Stimulated activated CD4-positive, alpha-beta T cell treated with anti-CD3 and anti-CD28 coated beads, TNF-alpha, amount 100 ng/mL, for 4 hours (primary cell): ENCODE results near the gene ARPC5L.
"Not testable (repeated sequence)": the region's sequence is repeated elsewhere in the genome, so short reads cannot be mapped to it uniquely, and the experiment has no call there.

Source experiments
- DNase-seq, 3 experiments: peaks; one replicate each; pipeline ENCODE4 v3.0.0-alpha.2; 2020; ENCODE audit warnings: low read depth in 3 of 3

The ARPC5L gene

GRCh38 chr9:124861342-124862229, at the start of gene ARPC5L, which contains the start of gene RPL35:
Gene ARPC5L, plus strand, starts transcription at chr9:124862130. Its CDS starts 7,161 bp downstream, at chr9:124869291.
Gene RPL35, minus strand, starts transcription at chr9:124861957. Its CDS starts 45 bp downstream, at chr9:124861912.
- peak; percentile 91 to 92 (median 92) for DNase-seq

- DNase-seq, result no peak
These were observed 49.5 kb upstream of the ARPC5L start for GRCh38 chr9:124812441-124812876.

- no peak for DNase-seq
These were observed 48.9 kb upstream of the ARPC5L start for GRCh38 chr9:124813041-124813440.

GRCh38 chr9:124813501-124814163, 48.3 kb upstream of the ARPC5L start:
- DNase-seq, result no peak

GRCh38 chr9:124814164-124814535, 47.8 kb upstream of the ARPC5L start:
- DNase-seq, result no peak

GRCh38 chr9:124815601-124816000, 46.3 kb upstream of the ARPC5L start:
- no peak for DNase-seq

GRCh38 chr9:124818431-124819281, 43.3 kb upstream of the ARPC5L start:
- no peak for DNase-seq

- DNase-seq, result no peak
These were observed 41.0 kb upstream of the ARPC5L start for GRCh38 chr9:124820698-124821623.

- DNase-seq, result no peak
These were observed 33.2 kb upstream of the ARPC5L start for GRCh38 chr9:124828489-124829333.

- no peak for DNase-seq
These were observed 32.6 kb upstream of the ARPC5L start for GRCh38 chr9:124829334-124829669.

- no peak for DNase-seq
These were observed 31.3 kb upstream of the ARPC5L start for GRCh38 chr9:124830593-124830992.

GRCh38 chr9:124831642-124832364, 30.1 kb upstream of the ARPC5L start:
- no peak for DNase-seq

GRCh38 chr9:124834591-124834990, 27.3 kb upstream of the ARPC5L start:
- DNase-seq, result no peak

- DNase-seq, result no peak
These were observed 26.8 kb upstream of the ARPC5L start for GRCh38 chr9:124835026-124835557.

GRCh38 chr9:124838132-124838531, 23.8 kb upstream of the ARPC5L start:
- DNase-seq, result not testable (repeated sequence)

- not testable (repeated sequence) for DNase-seq
These were observed 23.2 kb upstream of the ARPC5L start for GRCh38 chr9:124838567-124839275.

GRCh38 chr9:124839612-124840299, 22.2 kb upstream of the ARPC5L start:
- DNase-seq, result no peak
